Inflammatory macrophage (primary cell): ENCODE data around the gene PPP3CA.

Source experiments
- DNase-seq, 2 donors: peaks; one replicate each; pipeline ENCODE4 v3.0.0-alpha.2; 2020 to 2022

PPP3CA gene

GRCh38 chr4:101252721-101253120 is 94.6 kb downstream of the PPP3CA start:
- no peak for DNase-seq

GRCh38 chr4:101251261-101251660 is 96.1 kb downstream of the PPP3CA start:
- no peak for DNase-seq

GRCh38 chr4:101244349-101244748 is 103.0 kb downstream of the PPP3CA start:
- no peak for DNase-seq

GRCh38 chr4:101242441-101242840 is 104.9 kb downstream of the PPP3CA start:
- DNase-seq, result no peak

- no peak for DNase-seq
Measured at GRCh38 chr4:101240099-101240498, 107.2 kb downstream of the PPP3CA start.

- no peak for DNase-seq
Measured at GRCh38 chr4:101239665-101240064, 107.7 kb downstream of the PPP3CA start.

- DNase-seq, result peak in 1 of 2 donors; percentile 34
Measured at GRCh38 chr4:101238706-101239105, 108.6 kb downstream of the PPP3CA start.

GRCh38 chr4:101237773-101238172 is 109.6 kb downstream of the PPP3CA start:
- DNase-seq, result no peak

GRCh38 chr4:101236097-101236496 is 111.2 kb downstream of the PPP3CA start:
- peak in 1 of 2 donors; percentile 55 for DNase-seq

- peak; percentile 64 to 78 for DNase-seq
Measured at GRCh38 chr4:101234141-101234540, 113.2 kb downstream of the PPP3CA start.

- peak; percentile 44 to 63 for DNase-seq
Measured at GRCh38 chr4:101232074-101232776, 115.1 kb downstream of the PPP3CA start.

GRCh38 chr4:101230801-101231426 is 116.4 kb downstream of the PPP3CA start:
- DNase-seq, result no peak

GRCh38 chr4:101229116-101229515 is 118.2 kb downstream of the PPP3CA start:
- DNase-seq, result no peak

- DNase-seq, result no peak
Measured at GRCh38 chr4:101227715-101228114, 119.6 kb downstream of the PPP3CA start.

GRCh38 chr4:101224358-101225218 is 122.7 kb downstream of the PPP3CA start:
- DNase-seq, result no peak

GRCh38 chr4:101222156-101222845 is 125.0 kb downstream of the PPP3CA start:
- DNase-seq, result no peak

- DNase-seq, result no peak
Measured at GRCh38 chr4:101221294-101221693, 126.0 kb downstream of the PPP3CA start.

GRCh38 chr4:101218894-101219293 is 128.4 kb downstream of the PPP3CA start:
- DNase-seq, result no peak

- no peak for DNase-seq
Measured at GRCh38 chr4:101218346-101218745, 129.0 kb downstream of the PPP3CA start.

GRCh38 chr4:101217353-101218031 is 129.8 kb downstream of the PPP3CA start:
- DNase-seq, result no peak

- DNase-seq, result no peak
Measured at GRCh38 chr4:101211146-101211553, 136.2 kb downstream of the PPP3CA start.

- DNase-seq, result no peak
Measured at GRCh38 chr4:101210331-101210730, 137.0 kb downstream of the PPP3CA start.
